HL-60 (cell line): Measurements from ENCODE around the gene LRRC74A.

ENCODE experiments used
- GABPA ChIP-seq: IDR thresholded peaks from 2 replicates; pipeline ENCODE4 v1.6.1; 2012; ENCODE audit warnings: low read depth
- POLR2AphosphoS5 ChIP-seq: IDR thresholded peaks from 2 replicates; pipeline ENCODE4 v1.6.1; 2012; ENCODE audit warnings: low read depth

DNA sequence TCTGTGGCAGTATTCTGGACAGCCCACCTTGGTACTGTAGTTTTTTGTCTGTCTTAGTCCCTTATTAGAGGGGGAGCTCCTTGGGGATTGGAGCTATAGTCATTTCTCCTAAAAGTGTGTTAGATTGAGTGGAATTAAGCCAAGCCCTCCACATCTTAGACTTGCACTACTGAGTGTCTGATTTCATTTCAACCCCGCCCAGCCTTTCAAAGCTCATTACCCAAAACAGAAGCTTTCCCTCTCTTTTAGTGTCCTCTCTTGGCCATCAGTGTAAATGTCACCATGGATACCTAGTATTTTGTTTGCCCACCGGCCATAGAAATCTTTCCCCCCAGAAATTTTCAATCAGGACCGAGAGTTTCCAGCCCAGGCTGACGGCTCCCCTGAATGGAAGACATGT lies 74.5 kb downstream of the LRRC74A start:
- TF ChIP-seq GABPA (no peak), POLR2AphosphoS5 (no peak)
